ENCODE results near the gene TGFBR3. TPM values are rescaled to one million over a fixed set of nuclear protein-coding genes. Genes with fewer than 3 reads are reported as not detected.

The TGFBR3 gene
- total and polyA plus RNA-seq, 10 donors = 5.2 to 254 (median 166) TPM

- TF ChIP-seq POLR2AphosphoS5 (IDR thresholded peaks at IDR 0.05) = no peak
- TF ChIP-seq POLR2A (IDR thresholded peaks at IDR 0.05) = no peak
- TF ChIP-seq CTCF (IDR thresholded peaks at IDR 0.05 in 8 of 11, conservative IDR thresholded peaks at IDR 0.05 in 3 of 11) = no peak
- H3K9me3 ChIP-seq = peaks cover 0 to 28% (median 23%) of the 10 kb centered on the region in 8 donors
- H3K27ac ChIP-seq = no peak overlapping the region
- H3K4me1 ChIP-seq = no peaks in the 10 kb centered on the region
- H3K36me3 ChIP-seq = no peaks in the 10 kb centered on the region
- no peaks in the 10 kb centered on the region for H3K27me3 ChIP-seq (replicated peaks in 1 of 7)
- H3K4me3 ChIP-seq = no peak overlapping the region
- no peak for DNase-seq
- intact Hi-C loops (cut with DNase I; ENCODE audit: low total_unique reads) = no loop called here
These were observed 225.2 kb downstream of the TGFBR3 start for GRCh38 chr1:91660708-91661107.

- Histone ChIP-seq H3K4me1 (peaks cover 8 to 19% (median 14%) of the 10 kb centered on the region in 6 donors), H3K4me3 (no peak overlapping the region), H3K9me3 (peaks cover 0 to 22% (median 15%) of the 10 kb centered on the region in 8 donors), H3K36me3 (no peaks in the 10 kb centered on the region), H3K27ac (no peak overlapping the region), H3K27me3 (replicated peaks in 1 of 7) (no peaks in the 10 kb centered on the region)
- intact Hi-C loops (cut with DNase I; ENCODE audit: low total_unique reads) = no loop called here
- no peak for TF ChIP-seq CTCF (IDR thresholded peaks at IDR 0.05 in 8 of 11, conservative IDR thresholded peaks at IDR 0.05 in 3 of 11)
- no peak for TF ChIP-seq POLR2AphosphoS5 (IDR thresholded peaks at IDR 0.05)
- DNase-seq = no peak
- 64 to 84% (median 73%) methylated on average over 4 to 5 of the region's 5 CpGs for WGBS, 5 donors
These were observed 230.0 kb downstream of the TGFBR3 start for GRCh38 chr1:91655912-91656449.

GRCh38 chr1:91653183-91653582 lies 232.8 kb downstream of the TGFBR3 start:
- TF ChIP-seq CTCF (IDR thresholded peaks at IDR 0.05 in 8 of 11, conservative IDR thresholded peaks at IDR 0.05 in 3 of 11) = no peak
- no peak for TF ChIP-seq POLR2A (IDR thresholded peaks at IDR 0.05)
- TF ChIP-seq POLR2AphosphoS5 (IDR thresholded peaks at IDR 0.05) = no peak
- Histone ChIP-seq H3K27ac (peak overlapping the region in 3 of 8 donors; percentile 21 to 49 (median 44)), H3K4me1 (peaks cover 10 to 28% (median 17%) of the 10 kb centered on the region in 6 donors), H3K4me3 (no peak overlapping the region), H3K36me3 (no peaks in the 10 kb centered on the region), H3K9me3 (no peaks in the 10 kb centered on the region), H3K27me3 (replicated peaks in 1 of 7) (no peaks in the 10 kb centered on the region)
- WGBS, 5 donors = 66 to 82% (median 76%) methylated on average over 1 of the region's 1 CpG
- intact Hi-C loops (cut with DNase I; ENCODE audit: low total_unique reads) = no loop called here
- DNase-seq = no peak

GRCh38 chr1:91651661-91652071 lies 234.3 kb downstream of the TGFBR3 start:
- no peak for TF ChIP-seq POLR2A (IDR thresholded peaks at IDR 0.05)
- no peak for TF ChIP-seq POLR2AphosphoS5 (IDR thresholded peaks at IDR 0.05)
- no peak for TF ChIP-seq CTCF (IDR thresholded peaks at IDR 0.05 in 8 of 11, conservative IDR thresholded peaks at IDR 0.05 in 3 of 11)
- Histone ChIP-seq H3K27me3 (replicated peaks in 1 of 7) (no peaks in the 10 kb centered on the region), H3K9me3 (no peaks in the 10 kb centered on the region), H3K4me1 (peaks cover 10 to 28% (median 17%) of the 10 kb centered on the region in 6 donors), H3K4me3 (no peak overlapping the region), H3K36me3 (no peaks in the 10 kb centered on the region), H3K27ac (peak overlapping the region in 7 of 8 donors; percentile 44 to 64 (median 55))
- no peak for DNase-seq
- intact Hi-C loops (cut with DNase I; ENCODE audit: low total_unique reads) = no loop called here
- 62 to 85% (median 79%) methylated on average over 5 of the region's 5 CpGs for WGBS, 5 donors
